ENCODE measurements around the gene DNER.

Gene DNER

GRCh38 chr2:229335877-229336346 is 378.4 kb downstream of the DNER start:
- no peak for DNase-seq

GRCh38 chr2:229335330-229335729 is 379.0 kb downstream of the DNER start:
- DNase-seq: no peak

DNA sequence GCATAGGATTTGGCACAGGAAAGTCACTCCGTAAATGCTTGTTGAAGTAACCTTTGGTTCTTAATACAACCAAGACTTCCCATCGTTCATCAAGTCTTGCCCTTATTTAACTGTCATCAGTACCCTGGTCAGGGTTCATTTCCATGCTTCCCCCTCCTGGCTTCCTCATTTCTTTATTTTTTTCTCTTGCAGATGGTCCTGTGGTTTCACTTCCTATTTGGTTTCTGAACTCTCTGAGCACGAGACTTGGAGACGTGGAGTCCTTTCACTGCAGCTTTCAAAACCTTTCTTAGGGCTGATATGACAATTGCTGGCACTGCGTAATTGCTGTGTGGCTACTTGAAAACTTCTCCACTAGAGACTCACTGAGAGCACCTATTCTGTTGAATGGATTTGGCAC is 383.4 kb downstream of the DNER start:
- DNase-seq: no peak

DNA sequence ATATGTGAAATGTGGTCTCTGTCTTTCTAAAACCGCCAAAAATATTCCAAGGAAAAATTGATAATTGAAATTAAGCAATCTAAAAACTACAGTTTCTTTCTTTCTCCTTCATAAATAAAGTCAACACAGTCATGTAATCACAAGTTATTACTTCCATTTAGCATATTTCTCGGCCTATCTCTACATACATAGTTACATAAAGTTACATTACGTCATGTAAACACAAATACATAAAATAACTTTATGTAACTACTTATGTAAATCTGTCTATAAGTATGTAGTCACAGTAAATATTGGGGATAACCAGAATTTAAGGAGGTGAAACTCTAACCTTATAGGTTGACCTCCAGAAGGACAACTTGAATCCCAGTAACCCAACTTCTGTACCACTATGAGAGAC is 394.8 kb downstream of the DNER start:
- no peak for DNase-seq

DNA sequence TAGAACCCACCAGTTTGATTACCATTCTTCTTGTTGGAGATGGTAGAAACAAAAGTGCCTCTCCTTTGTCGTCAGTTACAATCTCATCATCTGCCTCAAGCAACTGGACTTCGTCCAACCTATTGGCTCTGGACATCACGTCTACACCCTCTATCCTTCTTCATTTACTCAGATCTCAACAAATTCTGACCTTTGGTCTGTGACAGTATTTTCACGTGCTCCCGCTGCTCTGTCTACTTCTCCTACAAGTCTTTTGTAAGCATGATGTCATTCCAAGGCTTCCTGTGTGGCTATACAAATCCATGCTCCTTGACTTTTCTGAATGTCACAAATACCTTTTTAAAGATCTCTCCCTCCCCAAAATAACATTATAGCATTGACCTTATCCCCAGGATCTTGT is 400.2 kb downstream of the DNER start:
- no peak for DNase-seq

DNA sequence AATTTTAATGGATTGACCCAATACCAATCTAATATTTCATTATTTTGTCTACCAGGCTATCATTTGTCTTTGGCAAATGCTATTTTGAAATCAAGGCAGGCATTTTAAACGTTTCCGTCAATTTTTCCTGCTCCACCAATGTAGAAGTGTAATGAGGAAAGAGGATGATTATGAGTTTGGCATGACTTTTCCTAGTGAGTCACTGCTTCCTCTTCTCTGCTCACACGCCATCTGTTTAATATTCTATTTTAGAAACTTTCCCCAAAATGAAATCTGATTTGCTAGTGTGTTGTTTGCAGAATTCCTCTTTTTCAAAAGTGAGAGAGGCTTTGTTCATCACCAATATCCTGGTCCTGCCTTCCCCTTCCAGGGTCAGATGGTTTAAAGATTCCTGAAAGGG is 400.8 kb downstream of the DNER start:
- DNase-seq: no peak

Data from right kidney (tissue), 1 donor.